Body of pancreas (tissue), 4 donors: ENCODE measurements around the gene STARD3. TPM values are rescaled to one million over a fixed set of nuclear protein-coding genes. Genes with fewer than 3 reads are reported as not detected.

Experiments used
- ATAC-seq: fragments of 150-250 bp; one replicate; pipeline ENCODE4 v1.9.1; 2016
- DNase-seq, 4 donors: peaks; one replicate each; pipeline ENCODE4 v3.0.0-alpha.2; 2019
- H3K27ac ChIP-seq, 4 donors: fragments of 200-600 bp; sonication (generic); 1 replicate in 3 of 4; 2 replicates in 1 of 4; pipeline versions ENCODE4 v1.5.1 to v1.6.1; 2016 to 2019; ENCODE audit warnings: mild to moderate bottlenecking in 1 of 4, mixed read lengths in 1 of 4, moderate library complexity in 1 of 4
- H3K27me3 ChIP-seq, 2 donors: fragments of 200-600 bp; sonication (generic); one replicate each; pipeline ENCODE4 v1.6.0; 2016; ENCODE audit warnings: mild to moderate bottlenecking in 1 of 2
- H3K36me3 ChIP-seq, 2 donors: fragments of 200-600 bp; sonication (generic); replicated peaks in 1 of 2; 2 replicates each; pipeline ENCODE4 v1.5.1; 2016; ENCODE audit warnings: low read depth in 2 of 2; ENCODE audit not compliant: insufficient read depth in 1 of 2
- H3K4me1 ChIP-seq: fragments of 200-600 bp; sonication (generic); one replicate; pipeline ENCODE4 v1.6.0; 2016
- H3K4me3 ChIP-seq, 2 donors: fragments of 200-600 bp; sonication (generic); 1 replicate in 1 of 2; 2 replicates in 1 of 2; pipeline ENCODE4 v1.5.1; 2016 to 2019
- H3K9me3 ChIP-seq, 3 donors: fragments of 200-600 bp; sonication (generic); 1 replicate in 2 of 3; 2 replicates in 1 of 3; pipeline ENCODE4 v1.5.1; 2016
- CTCF ChIP-seq, 7 experiments: fragments of 450-650 bp in 4 of 7; fragments of 200-600 bp in 3 of 7; sonication (generic) in 3 of 7; IDR thresholded peaks; one replicate each; pipeline ENCODE4 v1.5.1; 2016 to 2019; ENCODE audit warnings: antibody characterized with exemption in 7 of 7
- POLR2A ChIP-seq, 3 donors: fragments of 450-650 bp; IDR thresholded peaks; one replicate each; pipeline ENCODE4 v1.6.1; 2016; ENCODE audit warnings: antibody characterized with exemption in 3 of 3, mild to moderate bottlenecking in 2 of 3
- WGBS, 2 donors: methylation state at CpG; one replicate each; pipeline ENCODE4 v1.1.5; 2017; 5-methylcytosine and 5-hydroxymethylcytosine counted together
- intact Hi-C: fragments of 100-400 bp; cut with DNase I; formaldehyde crosslinking; loops from one replicate; pipeline ENCODE4 v1.15.1; 2023
- total RNA-seq, 2 donors: library from RNA; depleted of rRNA; stranded (reverse); fragments of >200 nt; gene quantifications; one replicate each; pipeline ENCODE4 v1.1.0, GENCODE V29; 2016

Gene STARD3
- total RNA-seq, 2 donors from 2014 or later = 30.1 to 63.9 TPM

DNA sequence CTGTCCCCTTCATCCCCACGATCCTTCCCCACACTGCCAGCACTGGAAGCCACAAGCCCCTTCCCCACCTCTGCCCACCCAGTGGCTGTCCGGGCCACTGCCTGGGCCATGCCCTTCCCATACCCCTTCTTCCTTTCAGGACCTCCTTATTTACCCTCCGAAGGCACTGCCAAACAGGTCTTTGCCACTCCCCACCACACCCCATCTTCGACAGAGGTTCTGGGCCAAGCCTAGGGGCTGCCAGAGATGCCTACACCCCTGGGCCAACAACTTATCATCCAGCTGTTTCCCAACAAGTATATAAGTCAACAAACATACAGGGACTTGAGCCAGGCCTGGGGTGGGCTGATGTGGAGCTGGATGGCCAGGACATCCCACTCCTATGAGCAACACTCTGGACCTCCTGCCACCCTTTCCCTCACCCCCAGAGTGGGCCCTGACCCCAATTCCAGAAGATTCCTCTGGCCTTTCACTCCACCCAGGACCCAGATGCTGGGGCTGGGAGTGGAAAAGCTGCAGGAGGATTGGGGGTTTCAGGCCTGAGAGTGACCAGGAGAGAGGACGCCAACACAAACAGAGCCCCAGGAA is 11.7 kb upstream of the STARD3 start:
- H3K36me3 ChIP-seq = no peaks in the 10 kb centered on the region
- peak overlapping the region in 2 of 4 donors; percentile 16 to 70 for H3K27ac ChIP-seq
- intact Hi-C loops = no loop called here
- ATAC-seq = no peak
- H3K27me3 ChIP-seq = peaks cover 0 to 11% of the 10 kb centered on the region in 2 donors
- TF ChIP-seq POLR2A (IDR thresholded peaks at IDR 0.05) (no peak), CTCF (IDR thresholded peaks at IDR 0.05) (no peak)
- no peak overlapping the region for H3K4me3 ChIP-seq
- 38 to 40% methylated on average over 4 to 5 of the region's 5 CpGs for WGBS, 2 donors
- DNase-seq = no peak
- peaks cover 65% of the 10 kb centered on the region for H3K4me1 ChIP-seq
- no peaks in the 10 kb centered on the region for H3K9me3 ChIP-seq

DNA sequence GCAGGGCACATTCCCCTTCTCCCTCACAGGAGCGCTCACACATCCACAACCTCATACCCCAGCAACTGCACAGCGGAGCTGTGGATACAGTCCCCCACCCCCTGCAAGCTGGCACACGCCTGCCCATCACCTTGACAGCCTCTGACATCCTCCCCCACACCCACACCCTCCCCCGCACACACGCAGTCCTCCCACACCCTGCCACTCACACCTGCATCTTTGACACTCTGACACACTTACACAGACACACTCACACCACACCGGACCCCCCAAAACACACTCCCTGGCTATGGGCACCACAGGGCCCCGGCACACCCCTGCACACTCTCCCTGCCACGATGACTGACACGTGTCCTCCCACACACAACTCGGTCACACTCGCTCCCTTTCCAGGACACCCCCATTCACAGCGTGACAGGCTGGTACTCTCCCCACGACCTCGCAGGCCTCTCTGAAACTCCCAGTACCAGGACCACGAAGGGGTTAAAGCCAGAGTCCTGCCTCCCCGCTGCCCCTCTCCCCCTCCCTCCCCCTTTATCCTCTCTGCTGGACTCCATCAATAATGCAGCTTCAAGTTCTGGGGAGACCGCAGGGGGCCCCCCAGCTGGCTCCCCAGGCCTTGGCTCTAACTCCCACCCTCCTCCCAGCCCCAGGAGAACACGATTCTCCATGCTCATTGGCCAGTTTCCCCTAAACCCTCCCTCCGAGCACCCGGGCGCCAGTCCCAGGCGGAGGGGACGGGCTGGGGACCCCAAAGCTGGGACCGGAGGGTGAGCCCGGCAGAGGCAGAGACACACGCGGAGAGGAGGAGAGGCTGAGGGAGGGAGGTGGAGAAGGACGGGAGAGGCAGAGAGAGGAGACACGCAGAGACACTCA is 10.5 kb upstream of the STARD3 start, which contains the start of gene PPP1R1B:
TSS of gene PPP1R1B (plus strand) at position 782 of the 876 bp plus-strand sequence. CDS start 441 bp downstream, outside the sequence.
- Histone ChIP-seq H3K4me1 (peaks cover 76% of the 10 kb centered on the region), H3K27ac (peak within 1 kb of the TSS; percentile 58 to 87 (median 78)), H3K4me3 (peak within 1 kb of the TSS; percentile 2 to 18), H3K36me3 (no peaks in the 10 kb centered on the region), H3K9me3 (no peaks in the 10 kb centered on the region), H3K27me3 (peaks cover 0 to 11% of the 10 kb centered on the region in 2 donors)
- peak in 2 of 4 donors; percentile 36 to 47 for DNase-seq
- WGBS, 2 donors = 12% methylated on average over 27 to 28 of the region's 29 CpGs
- intact Hi-C loops = no loop called here
- no peak for TF ChIP-seq CTCF (IDR thresholded peaks at IDR 0.05)
- peak in 2 of 3 donors; percentile 57 to 70 for TF ChIP-seq POLR2A (IDR thresholded peaks at IDR 0.05)
- peak; percentile 16 for ATAC-seq

DNA sequence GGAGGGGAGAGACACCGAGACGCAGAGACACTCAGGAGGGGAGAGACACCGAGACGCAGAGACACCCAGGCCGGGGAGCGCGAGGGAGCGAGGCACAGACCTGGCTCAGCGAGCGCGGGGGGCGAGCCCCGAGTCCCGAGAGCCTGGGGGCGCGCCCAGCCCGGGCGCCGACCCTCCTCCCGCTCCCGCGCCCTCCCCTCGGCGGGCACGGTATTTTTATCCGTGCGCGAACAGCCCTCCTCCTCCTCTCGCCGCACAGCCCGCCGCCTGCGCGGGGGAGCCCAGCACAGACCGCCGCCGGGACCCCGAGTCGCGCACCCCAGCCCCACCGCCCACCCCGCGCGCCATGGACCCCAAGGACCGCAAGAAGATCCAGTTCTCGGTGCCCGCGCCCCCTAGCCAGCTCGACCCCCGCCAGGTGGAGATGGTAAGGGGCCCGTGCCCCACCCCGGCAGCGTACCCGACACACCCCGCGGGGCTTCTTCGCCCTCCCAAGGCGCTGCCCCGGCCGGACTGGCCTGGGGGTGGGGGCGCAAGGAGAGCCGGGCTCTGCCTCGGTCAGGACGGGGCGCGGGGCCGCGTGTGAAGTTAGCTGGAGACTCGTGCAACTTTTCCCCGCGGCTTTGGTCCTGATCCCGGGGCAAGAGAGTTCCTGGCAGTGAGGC is 9.8 kb upstream of the STARD3 start:
- H3K27ac ChIP-seq = peak overlapping the region; percentile 58 to 87 (median 78)
- 9 to 11% methylated on average over 16 to 52 of the region's 72 CpGs for WGBS, 2 donors
- TF ChIP-seq POLR2A (IDR thresholded peaks at IDR 0.05) (no peak), CTCF (IDR thresholded peaks at IDR 0.05) (no peak)
- H3K9me3 ChIP-seq = no peaks in the 10 kb centered on the region
- DNase-seq (no peak), ATAC-seq (no peak)
- intact Hi-C loops = no loop called here
- H3K4me3 ChIP-seq = peak overlapping the region; percentile 2 to 18
- H3K27me3 ChIP-seq = peaks cover 0 to 11% of the 10 kb centered on the region in 2 donors
- H3K36me3 ChIP-seq = no peaks in the 10 kb centered on the region
- peaks cover 74% of the 10 kb centered on the region for H3K4me1 ChIP-seq

DNA sequence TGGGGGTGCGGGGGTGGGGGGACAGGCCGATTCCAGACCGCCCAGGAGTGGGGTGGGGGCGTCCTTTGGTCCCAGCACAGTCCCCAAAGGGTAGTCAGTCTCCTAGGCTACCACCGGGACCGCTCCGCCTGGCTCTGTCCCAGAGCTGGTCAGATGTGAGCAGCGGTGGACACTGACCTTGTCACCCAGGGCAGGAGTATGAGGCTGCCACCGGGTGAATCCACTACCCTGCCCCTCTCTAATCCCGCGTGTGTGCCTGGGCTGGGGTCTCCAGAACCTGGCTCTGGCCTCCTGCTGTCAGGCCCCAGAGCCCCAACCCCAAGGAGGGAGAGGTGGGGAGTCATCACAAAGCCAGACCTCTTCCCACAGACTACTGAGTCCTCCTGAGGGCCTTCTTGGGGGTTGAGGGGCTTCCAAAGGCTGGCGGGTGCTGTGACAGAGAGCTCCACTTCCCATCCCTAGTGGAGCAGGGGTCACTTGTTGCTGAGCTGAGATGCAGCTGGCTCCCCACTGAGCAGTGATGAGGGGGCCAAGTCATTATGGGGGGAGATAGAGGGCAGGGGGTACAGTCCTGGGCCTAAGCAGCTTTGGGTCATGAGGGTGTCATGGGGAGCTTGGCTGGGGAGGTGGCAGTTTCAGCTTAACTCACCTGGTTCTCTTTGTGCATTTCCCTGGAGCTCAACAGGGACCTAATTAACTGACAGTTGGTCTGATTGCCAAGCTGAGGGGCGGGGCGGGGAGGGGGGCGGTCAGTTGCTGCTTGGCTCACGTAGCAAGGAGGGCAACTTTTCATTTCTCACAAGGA is 9.0 kb upstream of the STARD3 start:
- no peak for ATAC-seq
- no peak for TF ChIP-seq CTCF (IDR thresholded peaks at IDR 0.05)
- TF ChIP-seq POLR2A (IDR thresholded peaks at IDR 0.05) = peak in 1 of 3 donors; percentile 47
- intact Hi-C loops = no loop called here
- peaks cover 0 to 11% of the 10 kb centered on the region in 2 donors for H3K27me3 ChIP-seq
- H3K27ac ChIP-seq = peak overlapping the region; percentile 58 to 87 (median 78)
- 40 to 47% methylated on average over 10 to 16 of the region's 16 CpGs for WGBS, 2 donors
- peaks cover 69% of the 10 kb centered on the region for H3K4me1 ChIP-seq
- H3K9me3 ChIP-seq = no peaks in the 10 kb centered on the region
- H3K36me3 ChIP-seq = no peaks in the 10 kb centered on the region
- no peak for DNase-seq
- H3K4me3 ChIP-seq = peak overlapping the region in 1 of 2 donors; percentile 2
